CD4-positive, alpha-beta T cell treated with Interleukin-4 for 4 hours (primary cell): Measurements from ENCODE around the gene GJC1.

Source experiments
- DNase-seq: peaks from one replicate; pipeline ENCODE4 v3.0.0-alpha.2; 2020

GJC1 gene

DNA sequence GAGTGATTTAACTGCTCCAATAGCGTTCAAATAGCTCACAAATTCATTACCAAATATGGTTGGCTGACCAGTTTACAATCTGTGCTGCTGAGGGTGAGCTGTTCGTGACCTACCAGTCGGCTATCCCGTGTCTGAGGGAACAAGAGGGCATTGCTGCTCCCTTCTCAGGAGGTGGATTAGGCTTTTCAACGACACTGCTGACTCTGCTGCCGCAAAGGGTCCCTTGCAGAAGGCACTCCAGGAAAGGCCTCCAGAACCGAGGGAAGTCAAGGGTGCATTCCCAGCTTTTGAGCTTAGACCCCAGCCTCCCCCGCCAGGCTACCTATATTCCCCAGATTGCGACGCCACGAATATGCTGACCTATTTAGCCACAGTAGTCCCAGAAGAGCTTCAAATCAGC is 32.3 kb downstream of the GJC1 start:
- no peak for DNase-seq

DNA sequence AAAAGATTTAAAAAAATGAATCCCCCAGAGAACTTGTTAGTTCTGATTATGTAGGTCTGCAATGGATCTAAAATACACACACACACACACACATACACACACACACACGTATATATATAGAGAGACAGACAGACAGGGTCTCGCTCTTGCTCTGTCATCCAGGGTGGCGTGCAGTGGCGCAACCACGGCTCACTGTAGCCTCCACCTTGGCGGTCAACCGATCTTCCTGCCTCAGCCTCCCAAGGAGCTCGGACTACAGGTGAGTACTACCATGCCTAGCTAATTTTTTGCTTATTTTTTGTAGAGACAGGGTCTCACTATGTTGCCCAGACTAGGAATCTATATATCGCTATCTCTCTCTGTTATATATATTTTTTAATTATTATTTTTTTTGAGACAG is 33.4 kb downstream of the GJC1 start:
- no peak for DNase-seq

DNA sequence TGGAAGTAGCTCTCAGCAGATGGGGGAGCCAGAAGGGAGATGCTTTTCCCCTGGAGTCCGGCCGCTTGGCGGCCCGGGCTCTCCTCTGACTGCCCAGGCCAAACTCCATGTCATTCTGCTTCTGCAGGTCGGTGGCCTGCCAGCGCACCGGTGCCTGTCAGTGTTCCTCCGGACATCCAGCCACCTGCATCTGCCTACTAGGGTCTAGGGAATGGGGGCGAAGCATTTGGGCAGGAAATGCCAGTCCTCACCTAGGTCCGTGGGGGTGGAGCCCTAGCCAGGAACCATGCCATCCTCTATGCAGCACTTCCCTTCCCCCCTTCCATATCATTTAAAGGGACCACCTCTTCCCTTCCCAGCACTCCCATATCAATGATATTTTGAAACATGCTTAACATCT is 34.2 kb downstream of the GJC1 start:
- no peak for DNase-seq

DNA sequence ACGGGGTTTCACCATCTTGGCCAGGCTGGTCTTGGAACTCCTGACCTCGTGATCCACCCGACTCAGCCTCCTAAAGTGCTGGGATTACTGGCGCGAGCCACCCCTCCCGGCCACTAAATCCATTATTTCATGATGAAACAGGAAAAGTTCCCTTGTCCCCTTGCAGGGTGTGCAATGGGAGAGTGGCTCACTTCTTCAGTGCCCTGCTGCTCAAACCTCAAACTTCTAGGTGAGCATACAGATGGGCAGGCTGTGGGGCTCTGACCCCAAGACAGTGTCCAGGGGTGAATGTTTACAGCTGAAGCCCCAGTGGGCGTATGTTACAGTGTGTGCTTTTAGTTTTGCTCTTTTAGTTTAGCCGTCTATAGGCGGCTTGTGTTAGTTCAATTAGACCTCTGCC is 34.7 kb downstream of the GJC1 start:
- DNase-seq, result no peak

DNA sequence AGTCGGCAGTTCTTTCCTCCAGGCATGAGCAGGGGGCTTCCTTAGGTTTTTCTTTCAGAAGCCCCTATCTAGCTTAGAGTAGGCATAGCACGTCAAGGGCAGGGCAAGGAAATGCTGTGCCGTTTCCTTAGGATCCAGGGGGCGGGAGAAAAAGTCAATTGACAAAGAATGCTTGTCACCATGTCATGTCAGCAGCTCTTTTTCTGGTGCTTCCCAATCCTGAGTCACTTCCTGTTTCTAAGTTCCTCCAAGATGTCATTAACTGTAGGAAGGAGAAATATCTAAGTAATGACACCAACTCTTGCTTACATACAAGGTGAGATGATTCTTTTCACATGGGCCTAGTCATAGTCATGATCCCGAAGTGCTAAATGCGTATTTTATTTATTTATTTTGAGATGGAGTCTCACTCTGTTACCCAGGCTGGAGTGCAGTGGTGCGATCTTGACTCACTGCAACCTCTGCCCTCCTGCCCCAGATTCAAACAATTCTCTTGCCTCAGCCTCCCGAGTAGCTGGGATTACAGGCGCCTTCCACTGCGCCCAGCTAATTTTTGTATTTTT is 35.2 kb downstream of the GJC1 start:
- DNase-seq, result no peak

DNA sequence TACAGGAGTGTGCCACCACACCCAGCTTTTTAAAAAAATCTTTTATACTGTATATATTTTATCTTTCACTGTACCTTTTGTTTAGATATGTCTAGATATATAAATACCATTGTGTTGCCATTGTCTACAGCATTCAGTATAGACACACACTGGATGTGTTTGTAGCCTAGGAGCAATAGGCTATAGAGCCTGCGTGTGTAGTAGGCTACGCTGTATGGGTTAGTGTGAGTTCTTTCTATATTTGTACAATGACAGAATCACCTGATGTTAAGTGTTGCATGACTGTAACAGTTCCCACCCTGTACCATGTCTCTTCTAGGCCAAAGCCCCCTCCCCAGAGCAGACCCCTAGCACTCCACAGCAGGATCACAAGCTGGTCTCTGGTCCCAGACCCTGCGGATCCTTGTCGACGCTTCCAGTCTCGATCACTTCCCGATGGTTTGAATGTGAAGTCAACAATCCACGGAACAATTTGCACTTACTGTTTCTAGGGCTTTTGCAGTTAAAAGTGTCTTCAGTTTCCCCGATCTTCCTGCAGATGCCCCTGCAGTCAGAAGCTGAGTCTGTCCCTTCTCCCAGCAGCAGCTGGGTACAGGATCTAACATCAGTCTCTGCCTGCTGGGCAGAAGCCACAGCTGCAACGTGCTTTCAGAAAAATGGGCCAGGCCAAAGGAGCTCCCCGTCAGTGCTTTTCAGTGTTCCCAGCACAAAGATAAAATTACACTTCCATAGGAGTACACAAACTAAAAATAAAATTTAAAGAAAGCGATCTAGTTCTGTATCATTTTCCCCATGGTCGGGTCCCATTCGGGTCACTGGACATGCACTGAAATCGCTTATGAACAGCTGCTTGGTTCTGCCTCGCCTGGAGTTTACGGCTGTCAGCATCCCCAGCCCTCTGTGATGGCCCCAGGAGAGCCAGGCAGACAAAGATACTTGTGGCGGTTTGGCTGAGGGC is 35.9 kb downstream of the GJC1 start:
- no peak for DNase-seq

DNA sequence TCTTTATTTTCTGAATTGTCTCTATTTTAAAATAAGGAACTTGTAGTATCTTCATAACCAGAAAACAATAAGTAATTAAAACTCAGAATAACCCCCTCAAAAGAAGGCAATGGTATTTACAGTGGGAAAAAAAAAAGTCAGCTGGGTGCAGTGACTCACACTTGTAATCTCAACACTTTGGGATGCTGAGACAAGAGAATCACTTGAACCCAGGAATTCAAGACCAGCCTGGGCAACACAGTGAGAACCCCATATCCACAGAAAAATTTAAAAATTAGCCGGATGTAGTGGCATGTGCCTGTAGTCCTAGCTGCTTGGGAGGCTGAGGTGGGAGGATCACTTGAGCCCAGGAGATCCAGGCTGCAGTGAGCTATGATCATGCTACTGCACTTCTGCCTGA is 37.8 kb downstream of the GJC1 start:
- DNase-seq, result no peak

DNA sequence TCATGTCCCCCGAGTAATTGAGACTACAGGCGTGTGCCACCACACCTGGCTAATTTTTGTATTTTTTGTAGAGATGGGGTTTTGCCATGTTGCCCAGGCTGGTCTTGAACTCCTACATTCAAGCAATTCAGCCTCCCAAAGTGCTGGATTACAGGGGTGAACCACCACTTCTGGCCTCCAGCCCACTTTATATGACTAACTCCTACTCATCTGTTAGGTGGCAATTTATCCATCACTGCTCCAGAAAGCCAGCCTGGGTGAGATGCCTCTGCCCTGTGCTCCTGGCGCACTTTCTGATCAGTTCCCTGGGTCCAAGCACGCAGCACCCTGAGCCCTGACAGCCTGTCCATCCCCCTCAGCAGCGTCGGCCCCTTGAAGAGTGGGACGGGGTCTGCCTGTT is 41.9 kb downstream of the GJC1 start:
- no peak for DNase-seq

DNA sequence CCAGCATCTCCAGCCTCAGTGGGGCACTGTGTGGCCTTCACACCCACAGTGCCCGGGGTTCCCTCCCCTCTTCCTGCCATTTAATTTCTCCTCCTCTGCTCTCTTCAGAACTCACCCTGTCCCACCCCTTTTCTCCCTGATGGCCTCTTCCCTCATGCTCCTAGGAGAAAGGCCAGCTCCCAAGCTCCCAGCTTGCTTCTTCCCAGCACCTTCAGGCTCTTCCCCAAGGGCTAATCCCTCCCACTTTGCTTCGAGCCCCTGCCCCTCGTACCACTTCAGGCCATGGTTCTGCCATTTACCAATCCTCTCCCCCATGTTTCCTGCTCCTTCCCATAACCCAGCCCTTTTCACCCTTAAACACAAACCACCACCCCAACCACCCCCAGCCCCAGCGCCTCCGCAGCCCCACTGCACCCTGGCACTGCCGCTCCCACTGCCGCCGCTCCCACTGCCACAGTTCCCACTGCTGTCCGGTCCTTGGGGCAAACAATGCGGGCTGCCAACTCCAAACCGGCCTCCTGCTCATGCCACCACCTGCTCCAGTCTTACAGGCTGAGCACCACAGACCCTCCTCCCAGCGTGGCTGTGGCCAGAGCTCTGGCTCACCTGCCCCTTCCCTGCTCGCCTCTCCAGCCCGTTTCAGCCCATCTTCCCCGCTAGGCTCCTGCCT is 42.7 kb downstream of the GJC1 start:
- no peak for DNase-seq

DNA sequence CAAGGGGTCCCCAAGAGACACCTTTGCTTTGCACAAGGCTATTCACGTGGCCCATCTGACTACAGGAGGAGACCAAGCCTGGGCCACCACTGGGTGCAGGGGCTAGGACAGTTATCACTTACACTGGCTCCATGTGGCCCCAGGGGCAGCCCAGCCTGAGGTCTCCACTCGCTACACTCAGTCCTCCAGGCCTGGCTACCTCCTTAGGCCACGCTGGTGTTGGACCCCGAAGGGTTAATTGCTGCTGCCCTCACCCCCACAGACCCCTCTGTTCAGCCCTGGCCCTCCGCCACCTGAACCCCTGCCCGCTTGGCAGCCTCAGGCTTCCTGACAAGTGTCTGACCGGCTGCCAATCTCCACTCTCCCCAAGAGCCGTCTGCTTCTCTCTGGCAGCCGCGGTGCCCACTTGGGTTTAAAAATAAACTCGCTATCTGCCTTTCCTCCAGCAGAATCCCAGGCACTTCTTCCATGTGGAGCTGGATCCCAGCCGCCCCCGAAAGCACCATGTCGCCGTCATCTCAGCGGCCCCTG is 43.5 kb downstream of the GJC1 start:
- DNase-seq, result no peak

DNA sequence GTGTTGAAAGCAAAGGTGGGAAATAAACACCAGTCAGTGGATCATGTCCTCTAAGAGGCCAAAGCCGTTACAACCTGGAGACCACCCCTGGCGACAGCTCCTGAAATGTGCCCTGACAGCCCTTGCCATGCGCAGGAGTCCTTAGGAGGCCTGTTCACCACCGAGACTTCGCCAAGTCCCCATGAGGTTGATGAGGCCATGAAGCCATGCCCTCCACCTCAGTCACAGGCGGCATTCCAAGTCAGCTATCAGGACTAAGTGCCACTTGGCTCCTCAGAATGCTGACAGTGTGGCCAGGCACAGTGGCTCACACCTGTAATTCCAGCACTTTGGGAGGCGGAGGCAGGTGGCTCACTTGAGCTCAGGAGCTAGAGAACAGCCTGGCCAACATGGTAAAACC is 44.2 kb downstream of the GJC1 start:
- DNase-seq, result no peak

DNA sequence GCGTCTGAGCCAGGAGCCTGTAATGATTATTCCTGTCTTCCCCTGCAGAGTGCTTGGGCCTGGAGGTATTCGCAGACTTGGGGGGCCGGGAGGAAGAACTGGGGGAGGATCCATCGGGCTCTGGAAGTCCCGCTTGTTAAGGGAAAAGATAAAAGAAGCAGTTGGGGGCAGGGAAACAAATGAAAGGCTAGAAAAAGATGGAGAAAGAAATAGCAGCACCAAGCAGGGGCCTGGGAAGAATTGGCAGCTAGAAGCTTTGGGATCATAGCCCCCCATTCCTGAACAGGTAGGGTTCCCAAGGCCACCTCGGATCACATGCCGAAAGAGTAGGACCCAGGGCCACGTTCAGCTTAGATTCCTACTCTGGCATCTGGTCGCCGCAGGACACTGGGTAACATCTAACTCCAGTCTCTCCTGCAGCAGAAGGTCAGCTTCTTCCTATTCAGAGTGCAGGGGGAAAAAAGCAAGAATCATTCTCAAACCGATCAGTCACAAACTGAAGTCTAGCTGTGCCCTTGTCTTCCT is 47.7 kb downstream of the GJC1 start:
- DNase-seq, result no peak

DNA sequence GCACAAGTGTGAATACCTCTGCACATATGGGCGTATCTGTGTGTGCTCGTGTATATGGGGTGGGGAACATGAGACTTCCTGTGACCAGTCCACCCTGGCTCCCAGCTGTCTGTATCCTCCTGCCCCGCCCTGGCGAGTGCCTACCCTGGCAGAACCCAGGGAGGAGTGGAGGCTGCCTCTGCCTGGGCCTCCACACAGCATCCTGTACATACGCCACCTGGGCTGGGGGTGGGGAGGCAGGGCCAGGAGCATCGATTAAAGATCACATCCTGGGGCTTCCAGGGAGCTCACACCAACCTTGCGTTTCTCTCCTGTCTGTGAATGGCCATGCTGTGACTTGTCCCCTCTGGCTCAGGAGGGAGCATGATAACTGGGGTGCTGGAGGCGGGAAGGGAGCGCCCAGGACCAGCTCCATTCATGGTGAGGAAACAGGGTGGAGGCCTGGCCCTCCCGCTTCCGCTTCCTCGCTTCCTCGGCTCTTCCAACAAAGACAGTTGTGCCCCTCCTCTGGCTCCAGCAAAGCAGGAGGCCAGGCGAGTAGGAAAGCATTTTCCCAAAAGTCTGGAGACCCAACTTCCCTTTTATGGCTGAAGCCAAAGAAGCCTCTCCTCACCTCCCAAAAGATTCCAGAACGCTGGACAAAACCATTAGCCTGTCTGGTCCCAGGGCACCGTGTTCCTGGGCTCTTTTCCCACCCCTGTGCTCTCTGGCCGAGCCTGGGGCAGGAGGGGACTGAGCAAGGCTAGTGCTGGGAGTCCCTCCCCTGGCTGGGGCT is 48.3 kb downstream of the GJC1 start:
- no peak for DNase-seq

DNA sequence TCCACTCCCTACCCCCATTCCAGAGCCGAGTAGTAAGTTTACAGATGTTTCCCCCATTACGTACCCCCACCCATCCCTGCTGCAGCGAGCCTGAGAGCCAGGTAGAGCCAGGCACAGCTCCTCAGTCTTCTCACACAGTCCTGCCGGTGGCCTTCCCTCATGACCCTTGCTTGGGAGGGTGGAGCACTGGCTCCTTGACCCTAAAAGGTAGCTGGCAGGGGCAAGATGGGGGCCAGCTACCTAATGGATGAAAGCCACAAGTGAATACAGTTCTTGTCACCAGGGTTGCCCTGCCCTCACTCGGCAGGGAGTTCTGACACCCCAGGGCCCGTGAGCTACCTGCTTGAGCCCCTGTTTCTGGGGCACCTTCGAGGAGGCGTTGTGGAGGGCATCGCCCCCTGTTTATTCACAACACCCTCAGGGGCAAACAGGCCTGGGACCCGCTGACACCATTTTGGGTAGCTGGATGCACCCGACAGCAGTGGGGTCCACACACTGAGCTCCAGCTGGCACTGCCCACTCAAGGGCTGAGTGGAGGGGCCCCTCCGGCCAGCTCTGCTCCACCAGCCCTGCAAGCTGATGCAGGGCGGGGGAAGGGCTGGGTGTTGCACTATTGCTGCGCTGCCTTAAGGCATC is 49.1 kb downstream of the GJC1 start:
- DNase-seq, result no peak

DNA sequence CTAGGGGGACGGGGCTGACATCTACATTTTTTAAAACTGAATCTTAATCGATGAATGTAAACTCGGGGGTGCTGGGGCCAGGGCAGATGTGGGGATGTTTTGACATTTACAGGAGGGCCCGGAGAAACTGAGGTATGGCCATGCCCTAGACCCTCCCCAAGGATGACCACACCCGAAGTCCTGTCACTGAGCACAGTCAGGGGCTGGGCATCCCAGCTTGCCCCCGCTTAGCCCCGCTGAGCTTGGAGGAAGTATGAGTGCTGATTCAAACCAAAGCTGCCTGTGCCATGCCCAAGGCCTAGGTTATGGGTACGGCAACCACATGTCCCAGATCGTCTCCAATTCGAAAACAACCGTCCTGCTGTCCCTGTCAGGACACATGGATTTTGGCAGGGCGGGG is 49.9 kb downstream of the GJC1 start:
- DNase-seq, result no peak

DNA sequence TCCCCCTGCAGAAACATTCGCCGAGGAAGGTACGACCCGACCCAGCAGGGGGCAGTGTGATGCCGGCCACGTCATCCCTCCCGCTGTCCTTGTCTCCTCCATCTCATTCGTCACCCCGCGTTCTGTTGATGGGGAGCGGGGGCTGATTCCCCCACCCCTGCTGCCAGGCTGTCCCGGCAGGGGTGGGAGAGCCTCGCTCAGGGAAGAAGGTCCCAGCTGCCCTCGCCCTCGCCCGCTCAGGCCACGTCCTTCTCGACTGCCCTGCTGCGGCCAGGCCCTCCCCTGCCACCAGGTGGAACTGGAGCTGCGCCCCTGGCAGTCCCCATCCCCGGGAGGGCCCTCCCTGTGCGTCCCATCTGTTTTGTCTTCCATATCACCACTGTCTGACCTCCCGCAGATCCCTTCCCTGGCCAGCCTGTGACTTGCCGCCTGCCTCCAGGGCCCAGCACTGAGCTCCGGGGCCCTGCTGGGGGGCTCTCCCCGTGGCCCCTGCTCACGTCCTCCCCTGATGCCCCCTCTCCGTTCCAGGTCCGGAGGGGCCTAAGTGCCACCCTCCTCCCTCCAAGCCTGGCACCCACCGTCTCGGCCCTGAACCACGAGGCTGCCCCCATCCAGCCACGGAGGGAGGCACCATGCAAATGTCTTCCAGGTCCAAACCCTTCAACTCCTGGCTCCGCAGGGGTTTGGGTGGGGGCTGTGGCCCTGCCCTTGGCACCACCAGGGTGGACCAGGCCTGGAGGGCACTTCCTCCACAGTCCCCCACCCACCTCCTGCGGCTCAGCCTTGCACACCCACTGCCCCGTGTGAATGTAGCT is 50.7 kb downstream of the GJC1 start:
- peak; percentile 74 for DNase-seq

DNA sequence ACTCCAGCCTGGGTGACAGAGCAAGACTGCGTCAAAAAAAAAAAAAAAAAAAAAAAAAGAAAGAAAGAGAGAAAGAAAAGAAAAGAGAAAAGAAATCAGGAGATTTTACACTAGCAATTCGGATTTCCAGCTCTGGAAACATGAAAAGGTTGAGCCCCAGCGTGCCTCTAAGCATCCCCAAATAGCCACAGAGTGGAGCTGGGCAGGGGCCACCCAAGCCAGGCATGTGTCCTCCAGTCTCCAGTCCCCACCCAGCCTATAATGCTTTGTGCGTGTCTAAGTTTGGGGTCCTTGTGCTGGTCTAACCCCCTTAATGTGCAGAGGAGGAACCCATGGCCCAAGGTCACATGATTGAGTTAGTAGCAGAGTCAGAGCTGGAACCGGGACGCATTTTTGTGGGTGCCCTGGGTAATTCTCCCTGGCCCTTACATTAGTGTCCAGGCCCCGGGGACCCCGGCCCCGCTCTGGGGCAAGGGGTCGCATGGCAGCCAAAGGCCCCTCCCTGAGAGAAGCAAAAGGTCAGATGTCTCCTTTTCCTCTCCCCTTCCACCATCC is 51.4 kb downstream of the GJC1 start:
- DNase-seq, result no peak

DNA sequence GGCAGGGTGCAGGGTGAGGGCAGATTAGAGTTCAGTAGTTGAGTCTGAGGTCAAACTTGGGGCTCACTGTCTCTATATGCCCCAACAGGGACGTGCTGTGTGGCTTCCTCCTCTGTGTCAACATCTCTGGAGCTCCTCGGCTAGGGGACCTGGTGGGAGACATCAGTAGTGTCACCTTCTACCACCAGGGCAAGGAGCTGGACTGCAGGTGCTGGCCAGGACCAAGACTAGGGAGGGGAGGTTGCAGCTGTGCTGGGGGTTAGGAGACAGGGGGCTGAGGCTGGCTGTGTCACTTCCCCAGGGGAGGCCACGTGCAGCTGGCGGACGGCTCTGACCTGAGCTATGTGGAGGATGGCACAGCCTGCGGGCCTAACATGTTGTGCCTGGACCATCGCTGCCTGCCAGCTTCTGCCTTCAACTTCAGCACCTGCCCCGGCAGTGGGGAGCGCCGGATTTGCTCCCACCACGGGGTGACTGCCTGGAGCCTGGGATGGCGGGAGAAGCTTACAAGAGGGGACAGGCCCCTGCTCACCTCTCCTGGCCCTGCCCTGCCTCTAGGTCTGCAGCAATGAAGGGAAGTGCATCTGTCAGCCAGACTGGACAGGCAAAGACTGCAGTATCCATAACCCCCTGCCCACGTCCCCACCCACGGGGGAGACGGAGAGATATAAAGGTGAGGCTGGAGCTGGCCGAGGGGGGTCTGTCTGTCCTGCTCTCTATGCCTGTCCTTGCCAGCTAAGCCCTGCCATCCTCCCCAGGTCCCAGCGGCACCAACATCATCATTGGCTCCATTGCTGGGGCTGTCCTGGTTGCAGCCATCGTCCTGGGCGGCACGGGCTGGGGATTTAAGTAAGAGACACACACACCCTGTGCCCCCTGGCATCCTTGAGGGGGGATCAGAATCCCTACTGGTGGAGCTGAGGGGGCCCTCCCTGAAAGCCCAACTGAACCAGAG is 52.4 kb downstream of the GJC1 start:
- no peak for DNase-seq

DNA sequence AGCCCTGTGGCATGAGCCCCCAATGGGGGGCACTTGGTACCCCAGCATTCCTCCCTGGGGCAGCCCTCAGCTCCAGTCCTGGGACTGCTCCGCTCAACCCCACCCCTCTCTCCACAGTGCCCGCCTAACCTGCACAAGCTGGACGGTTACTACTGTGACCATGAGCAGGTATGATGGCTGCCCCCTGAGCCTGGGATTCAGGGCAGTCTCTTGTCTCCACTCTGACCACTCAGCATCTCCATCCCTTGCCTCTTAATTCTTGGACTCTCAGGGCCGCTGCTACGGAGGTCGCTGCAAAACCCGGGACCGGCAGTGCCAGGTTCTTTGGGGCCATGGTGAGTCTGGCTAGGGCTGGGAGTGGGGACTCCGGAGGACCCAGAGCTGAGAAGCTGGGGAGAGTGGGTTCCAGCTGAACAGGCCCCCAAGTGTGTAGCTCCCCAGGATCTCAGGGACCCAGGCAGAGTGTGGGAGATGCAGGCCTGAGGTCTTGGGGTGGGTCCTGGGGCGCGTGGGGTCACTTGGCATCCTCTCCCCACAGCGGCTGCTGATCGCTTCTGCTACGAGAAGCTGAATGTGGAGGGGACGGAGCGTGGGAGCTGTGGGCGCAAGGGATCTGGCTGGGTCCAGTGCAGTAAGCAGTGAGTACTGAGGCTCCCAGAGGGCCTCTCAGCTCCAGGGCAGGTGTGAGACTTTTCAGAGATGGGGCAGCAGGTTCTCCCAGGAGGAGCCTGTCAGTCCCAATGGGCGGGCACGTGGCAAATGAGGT is 53.3 kb downstream of the GJC1 start:
- no peak for DNase-seq
